Dermis blood vessel endothelial cell (primary cell): ENCODE data around the gene DTNBP1. TPM values are rescaled to one million over a fixed set of nuclear protein-coding genes. Genes with fewer than 3 reads are reported as not detected.

Experiments
- DNase-seq: peaks from one replicate; pipeline ENCODE4 v3.0.0; 2010
- total RNA-seq: library from RNA; depleted of rRNA; stranded (reverse); fragments of >200 nt; gene quantifications from 2 replicates; pipeline ENCODE4 v1.2.3, GENCODE V29; 2014

The DTNBP1 gene
- total RNA-seq, 1 donor from 2014 or later = 13.6 TPM

DNA sequence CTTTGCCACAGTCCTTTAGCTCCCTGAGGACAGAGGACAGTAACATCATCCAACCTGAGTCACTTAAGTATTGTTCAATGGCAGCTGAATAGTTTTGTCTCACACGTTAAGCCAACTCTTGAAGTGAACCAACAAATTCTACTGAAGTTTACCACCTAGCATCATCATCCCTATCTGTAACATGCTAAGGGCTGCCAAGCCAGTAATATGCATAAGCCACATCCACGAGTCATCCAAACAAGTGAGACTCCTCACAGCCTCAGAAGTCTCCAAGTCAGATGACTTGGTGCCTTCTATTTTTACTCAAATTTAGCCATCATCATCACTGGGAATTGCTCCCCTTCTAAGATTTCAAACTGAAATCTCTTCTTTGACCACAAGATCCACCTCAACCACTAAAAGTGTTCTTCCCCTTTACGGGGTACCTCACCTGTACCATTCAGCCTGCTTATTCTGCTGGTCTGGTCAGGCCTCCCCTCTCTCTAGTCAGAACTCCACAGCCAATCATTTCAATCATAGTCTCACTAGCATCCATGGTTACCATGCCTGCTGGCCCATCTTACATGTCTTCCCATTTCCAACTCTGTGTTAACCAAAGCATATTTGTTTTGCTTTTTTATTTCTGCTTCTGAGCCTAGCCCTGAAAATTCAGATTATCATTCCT lies 73.7 kb downstream of the DTNBP1 start:
- no peak for DNase-seq

DNA sequence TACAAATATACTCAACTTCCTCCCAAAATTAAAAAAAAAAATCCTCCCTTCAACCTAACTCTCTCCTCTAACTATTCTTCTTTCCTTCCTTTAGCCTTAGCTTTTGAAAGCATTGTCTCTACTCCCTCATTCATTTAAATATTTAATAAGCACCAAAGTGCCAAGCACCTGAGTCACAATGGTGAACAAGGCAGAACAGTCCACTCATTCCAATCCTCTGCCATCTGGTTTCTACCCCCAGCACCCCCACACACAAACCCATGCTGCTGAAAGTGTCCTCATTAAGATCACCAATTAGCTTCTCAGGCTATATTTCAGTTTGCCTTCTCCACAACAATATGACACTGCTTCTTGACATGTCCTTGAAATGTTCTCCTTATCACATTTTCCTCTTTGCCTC lies 76.3 kb downstream of the DTNBP1 start:
- no peak for DNase-seq

DNA sequence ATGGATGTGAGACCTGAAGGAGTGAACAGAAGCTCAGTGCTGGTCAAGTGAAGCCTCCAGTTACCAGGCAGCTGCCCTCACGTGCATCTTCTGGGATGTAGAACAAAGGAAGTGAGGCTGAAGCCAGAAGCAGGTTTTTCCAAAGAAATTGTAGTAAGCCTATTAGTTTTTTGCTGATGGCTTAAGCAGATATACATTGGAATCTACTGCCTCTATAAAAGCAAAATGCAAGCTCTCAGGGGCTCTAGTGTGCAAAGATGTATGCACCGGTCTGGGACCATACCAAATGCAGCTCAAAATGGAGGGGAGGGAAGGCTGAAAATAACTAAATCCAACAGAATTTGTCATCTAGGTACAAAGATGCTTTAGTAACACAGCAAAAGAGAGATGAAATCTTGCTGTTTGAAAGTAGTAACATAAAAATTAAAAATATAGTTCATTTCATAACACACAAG lies 77.0 kb downstream of the DTNBP1 start:
- DNase-seq = no peak

DNA sequence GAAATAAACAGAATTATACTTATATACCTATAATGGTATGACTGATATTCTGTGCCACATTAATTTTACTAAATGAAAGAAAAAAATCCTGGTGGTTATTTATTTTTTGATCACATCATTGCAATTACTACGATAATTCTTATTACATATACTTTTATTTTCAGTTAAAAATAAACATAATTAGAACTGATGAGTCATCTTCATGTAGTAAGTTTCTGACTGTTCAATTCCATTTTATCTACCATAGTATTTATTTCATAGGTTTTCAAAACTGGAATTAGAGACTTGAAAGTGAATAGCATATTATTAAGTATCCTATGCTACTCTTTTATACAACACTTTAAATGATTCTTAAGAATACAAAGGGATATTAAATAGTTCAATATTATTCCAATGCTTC lies 80.3 kb downstream of the DTNBP1 start:
- DNase-seq = no peak

- no peak for DNase-seq
Observed at GRCh38 chr6:15581751-15582150, 81.1 kb downstream of the DTNBP1 start.

DNA sequence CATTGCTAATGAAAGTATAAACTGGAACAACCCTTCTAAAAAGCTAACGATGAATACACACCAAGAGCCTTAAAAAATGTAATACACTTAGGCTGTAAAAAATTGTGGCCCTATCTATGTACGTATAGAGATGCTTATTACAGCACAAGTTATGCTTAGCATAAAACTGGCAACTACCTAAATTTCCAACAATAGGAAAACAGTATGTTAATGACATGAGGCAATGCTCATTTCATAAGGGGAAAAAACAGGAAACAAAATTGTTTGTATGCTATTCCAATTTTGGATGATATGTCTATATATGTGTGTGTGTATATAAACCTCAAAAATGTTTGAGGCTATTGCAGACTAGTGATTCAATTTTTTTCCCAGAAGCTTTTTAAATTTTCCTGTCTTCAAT lies 82.5 kb downstream of the DTNBP1 start:
- no peak for DNase-seq

GRCh38 chr6:15578716-15579391 lies 84.0 kb downstream of the DTNBP1 start:
- no peak for DNase-seq

GRCh38 chr6:15577550-15578171 lies 85.2 kb downstream of the DTNBP1 start:
- DNase-seq = no peak

- DNase-seq = no peak
Observed at GRCh38 chr6:15577106-15577505, 85.7 kb downstream of the DTNBP1 start.

DNA sequence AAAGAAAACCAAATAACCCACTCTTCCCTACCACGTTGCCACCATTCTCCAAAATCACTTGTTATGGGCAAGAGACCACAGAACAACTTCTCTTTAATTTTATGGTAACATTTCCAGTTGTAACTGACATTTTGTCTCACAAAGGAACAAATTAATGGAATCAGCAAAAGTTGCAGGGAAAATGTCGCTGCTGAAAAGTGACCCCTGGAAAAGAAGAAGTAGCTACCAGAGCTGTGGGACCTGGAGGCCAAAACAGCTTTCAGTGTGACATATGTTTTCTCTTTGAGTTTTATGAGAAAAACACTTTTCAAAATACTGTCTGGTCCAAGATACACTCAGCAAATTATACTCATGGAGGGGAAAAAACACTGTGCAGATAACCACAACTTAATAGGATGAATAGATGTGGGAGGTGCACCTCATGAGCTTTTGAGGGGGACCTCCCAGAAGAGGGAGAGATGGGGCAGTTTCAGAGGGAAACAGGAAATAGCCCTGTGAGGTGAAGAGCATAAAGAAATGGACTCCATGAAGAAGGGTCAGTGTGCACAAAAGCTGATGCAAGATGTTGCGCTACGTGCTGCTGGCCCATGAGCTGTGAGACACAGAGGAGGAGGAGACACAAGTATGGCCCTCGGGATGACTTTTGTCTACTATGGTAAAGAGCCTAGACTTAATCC lies 87.3 kb downstream of the DTNBP1 start:
- DNase-seq = no peak

DNA sequence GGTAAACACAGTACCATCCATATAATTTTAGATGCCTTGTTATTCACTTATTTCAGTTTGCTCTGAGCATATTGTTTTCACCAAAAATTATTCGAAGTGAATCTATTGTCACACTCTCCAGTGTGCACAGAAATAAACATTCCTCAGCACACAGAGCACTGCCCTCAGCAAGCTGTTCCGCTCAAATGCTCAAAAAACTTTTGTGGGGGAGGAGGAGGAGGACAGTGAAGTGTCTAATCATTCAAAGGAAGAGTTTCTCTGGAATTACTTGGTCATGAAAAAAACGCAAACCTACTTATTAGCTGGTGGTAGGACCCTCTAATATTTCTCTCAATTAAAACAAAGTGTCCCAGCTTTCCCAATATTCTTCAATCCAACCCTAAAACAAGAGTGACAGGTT lies 88.3 kb downstream of the DTNBP1 start:
- DNase-seq = no peak

DNA sequence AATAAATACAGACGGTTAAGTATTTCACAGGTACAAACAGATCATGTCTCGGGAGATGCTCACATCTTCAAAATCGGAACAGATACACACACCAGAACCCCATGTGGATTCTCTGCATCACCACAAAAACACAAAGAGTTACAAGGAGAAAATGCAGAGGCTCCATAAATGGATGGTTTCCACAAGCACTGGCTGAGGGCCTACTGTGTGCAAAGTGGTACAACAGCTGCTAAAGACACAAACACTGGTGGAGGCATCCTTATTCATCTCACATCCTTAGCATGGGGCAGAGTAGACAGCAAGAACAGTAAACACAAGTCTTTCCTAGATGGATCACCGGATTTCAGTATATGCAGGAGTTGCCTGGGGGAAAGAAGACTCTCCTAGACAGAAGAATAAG lies 88.8 kb downstream of the DTNBP1 start:
- no peak for DNase-seq

- DNase-seq = no peak
Observed at GRCh38 chr6:15573384-15573783, 89.4 kb downstream of the DTNBP1 start.

DNA sequence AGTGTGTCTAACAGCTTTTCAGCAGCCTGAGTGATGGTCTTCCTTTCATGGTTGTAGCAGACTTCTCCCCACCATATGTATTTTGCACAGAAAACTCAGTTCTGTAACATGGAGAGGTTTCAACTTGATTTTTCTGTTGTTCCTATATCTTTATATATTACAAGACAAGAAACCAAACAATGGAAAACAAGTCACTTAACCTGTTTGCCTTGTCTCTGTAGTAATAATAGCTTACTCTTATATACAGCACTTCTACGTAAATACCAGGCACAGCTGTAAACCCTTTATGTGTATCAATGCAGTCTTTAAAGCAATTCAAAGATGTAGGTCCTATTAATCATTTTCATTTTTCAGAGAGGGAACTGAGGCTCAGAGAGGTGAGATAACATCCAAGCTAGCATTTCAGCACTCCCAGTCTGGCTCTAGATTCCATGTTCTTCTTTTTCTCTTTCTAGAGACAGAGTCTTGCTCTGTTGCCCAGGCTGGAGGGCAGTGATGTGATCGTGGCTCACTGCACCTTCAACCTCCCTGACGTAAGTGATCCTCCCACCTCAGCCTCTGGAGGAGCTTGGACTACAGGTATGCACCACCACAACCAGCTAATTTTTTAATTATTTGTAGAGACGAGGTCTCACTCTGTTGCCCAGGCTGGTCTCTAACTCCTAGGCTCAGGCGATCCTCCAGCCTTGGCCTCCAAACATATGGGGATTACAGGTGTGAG lies 90.4 kb downstream of the DTNBP1 start:
- DNase-seq = no peak

DNA sequence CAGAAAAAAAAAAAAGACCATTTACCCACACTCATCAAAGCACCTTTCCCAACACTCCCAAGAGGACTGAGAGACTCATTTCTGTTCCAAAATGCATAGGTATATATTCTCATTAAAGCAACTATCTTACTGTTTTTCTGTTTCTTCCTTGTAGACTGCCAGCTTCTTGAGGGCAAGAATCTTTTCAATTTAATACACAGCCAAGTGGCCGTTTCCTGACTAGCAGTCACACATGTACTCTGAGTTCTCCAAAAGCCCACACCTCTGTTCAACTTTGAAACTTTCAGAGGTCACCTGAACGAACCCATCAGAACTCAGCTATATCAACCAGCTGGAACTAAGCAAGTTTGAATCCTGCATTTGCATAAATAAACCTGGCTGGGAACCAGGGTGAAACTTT lies 92.7 kb downstream of the DTNBP1 start:
- DNase-seq = no peak

DNA sequence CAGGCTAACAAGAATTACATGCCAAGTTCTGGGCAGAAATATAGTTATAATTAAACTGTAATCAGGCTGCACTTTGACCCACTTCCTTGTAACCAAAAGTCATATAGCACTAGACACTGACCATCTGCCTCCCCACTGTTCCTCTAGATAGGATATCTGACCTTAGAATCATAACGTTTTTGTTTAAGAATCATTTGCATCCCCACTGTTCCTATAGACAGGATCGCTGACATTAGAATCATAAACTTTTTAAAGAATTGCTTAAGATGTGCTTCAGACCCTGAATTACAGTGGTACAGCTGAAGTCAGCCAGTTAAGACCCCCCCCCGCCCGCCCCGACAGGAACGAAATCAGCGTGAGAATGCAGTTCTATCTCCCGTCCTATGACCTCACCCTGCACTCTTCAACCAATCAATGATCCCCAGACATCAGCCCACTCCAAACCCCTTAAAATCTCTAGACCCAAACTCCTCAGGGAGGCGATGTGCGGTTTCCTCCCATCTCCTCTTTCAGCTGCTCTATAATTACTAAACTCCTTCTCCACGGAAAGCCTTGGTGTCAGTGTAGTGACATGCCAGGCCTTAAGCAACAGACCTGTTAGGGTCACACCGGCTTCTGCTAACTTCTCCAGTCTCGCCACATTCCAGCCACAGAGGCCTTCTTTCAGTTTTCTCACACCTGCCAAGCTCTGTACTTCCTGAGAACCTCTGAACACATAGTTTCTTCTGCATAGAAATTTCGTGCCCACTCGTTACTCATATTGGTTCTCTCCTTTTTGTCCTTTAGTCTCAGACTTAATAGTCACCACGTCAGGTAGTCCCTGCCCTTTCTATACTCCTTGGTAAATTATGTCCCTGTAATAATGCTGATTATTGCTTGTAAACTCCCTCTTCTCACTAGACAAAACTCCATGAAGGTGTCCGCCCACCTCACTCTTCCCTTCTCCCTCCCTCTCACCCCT lies 93.5 kb downstream of the DTNBP1 start:
- DNase-seq = no peak

GRCh38 chr6:15562977-15563376 lies 99.9 kb downstream of the DTNBP1 start:
- DNase-seq = no peak

- DNase-seq = no peak
Observed at GRCh38 chr6:15561447-15562199, 101.2 kb downstream of the DTNBP1 start.

GRCh38 chr6:15560713-15561112 lies 102.1 kb downstream of the DTNBP1 start:
- DNase-seq = no peak

GRCh38 chr6:15557174-15557573 lies 105.7 kb downstream of the DTNBP1 start:
- no peak for DNase-seq

- DNase-seq = no peak
Observed at GRCh38 chr6:15556711-15557110, 106.1 kb downstream of the DTNBP1 start.
